Ovary (tissue), 9 donors: ENCODE data around the gene CASP5. TPM values are rescaled to one million over a fixed set of nuclear protein-coding genes. Genes with fewer than 3 reads are reported as not detected.
"Not testable (repeated sequence)": the region's sequence is repeated elsewhere in the genome, so short reads cannot be mapped to it uniquely, and the experiment has no call there.

Experiments used
- DNase-seq, 5 donors: peaks; one replicate each; pipeline ENCODE4 v3.0.0-alpha.2; 2019 to 2020
- H3K27ac ChIP-seq, 2 donors: fragments of 200-600 bp; one replicate each; pipeline versions ENCODE4 v1.5.1 to v1.8.0; 2019 to 2022
- H3K27me3 ChIP-seq: fragments of 200-600 bp; one replicate; pipeline ENCODE4 v1.8.0; 2022
- H3K36me3 ChIP-seq: fragments of 200-600 bp; sonication (generic); one replicate; pipeline ENCODE4 v1.5.1; 2019
- H3K4me1 ChIP-seq: one replicate; pipeline ENCODE4 v1.8.1; 2013; ENCODE audit warnings: mild to moderate bottlenecking, moderate library complexity; ENCODE audit not compliant: insufficient read depth
- H3K4me3 ChIP-seq: fragments of 200-600 bp; sonication (generic); one replicate; pipeline ENCODE4 v1.5.1; 2017
- H3K9me3 ChIP-seq, 2 donors: fragments of 200-600 bp in 1 of 2; sonication (generic) in 1 of 2; one replicate each; pipeline versions ENCODE4 v1.5.1 to v1.8.1; 2013 to 2019; ENCODE audit warnings: mild to moderate bottlenecking in 1 of 2, moderate library complexity in 1 of 2
- CTCF ChIP-seq, 3 donors: fragments of 450-650 bp in 2 of 3; fragments of 200-600 bp in 1 of 3; IDR thresholded peaks; one replicate each; pipeline versions ENCODE4 v1.5.1 to v1.8.0; 2016 to 2022; ENCODE audit warnings: antibody characterized with exemption in 3 of 3, mild to moderate bottlenecking in 1 of 3
- EP300 ChIP-seq: sonication (generic); formaldehyde crosslinking; IDR thresholded peaks from one replicate; pipeline ENCODE4 v1.6.1; 2017; ENCODE audit warnings: antibody characterized with exemption
- POLR2A ChIP-seq: fragments of 450-650 bp; IDR thresholded peaks from one replicate; pipeline ENCODE4 v1.6.1; 2017; ENCODE audit warnings: antibody characterized with exemption, mild to moderate bottlenecking, moderate library complexity
- WGBS, 3 donors: extraction: QIAGEN DNeasy Blood & Tissue Kit in 1 of 3; methylation state at CpG; one replicate each; pipeline versions ENCODE4 v1.1.5 to v1.1.7; 2013 to 2017; 5-methylcytosine and 5-hydroxymethylcytosine counted together
- intact Hi-C, 4 donors: fragments of 100-400 bp; cut with DNase I; formaldehyde crosslinking; loops; one replicate each; pipeline versions ENCODE4 v1.11.0 to v1.15.1; 2022 to 2023
- polyA plus RNA-seq, 2 donors: library from polyadenylated mRNA; stranded (reverse); fragments of 200-250 nt in 1 of 2; fragments of 350-450 nt in 1 of 2; fragmentation: Illumina TruSeq in 1 of 2; extraction: RNeasy Lipid Tissue Mini Kit (QIAGEN cat#74804) in 1 of 2; gene quantifications; one replicate each; pipeline ENCODE4 v1.2.3, GENCODE V29; 2013 to 2014
- total RNA-seq, 7 donors: library from RNA; depleted of rRNA in 2 of 7; stranded (reverse); fragments of >200 nt in 2 of 7; fragmentation: NEBNext Ultra II Directional in 3 of 7; extraction: Animal tissue kit (Norgen Biotek cat#: 25700) in 3 of 7; gene quantifications; one replicate each; pipeline versions ENCODE4 v1.1.0 to v1.2.4, GENCODE V29; 2016 to 2023
- donor health status: DM: no; HTN: no; CAD: no; lungs with moderate emphysema.
- donor health status: DM: no; HTN: no; CAD: no.
- donor health status: Bipolar disorder and iron deficiency.
- donor health status: DM: yes; HTN: yes; CAD: no.
- donor health status: DM: no; HTN: no; CAD: no.
- donor health status: DM: yes; HTN: yes; CAD: no.

Gene CASP5
- total and polyA plus RNA-seq, 9 donors, result 0.32 to 0.40 TPM; not detected in 7

GRCh38 chr11:105042178-105042577 is 19.2 kb upstream of the CASP5 start:
- peaks cover 6% of the 10 kb centered on the region for H3K4me1 ChIP-seq
- no peak for TF ChIP-seq CTCF (IDR thresholded peaks at IDR 0.05)
- TF ChIP-seq EP300, result no peak
- no peak for TF ChIP-seq POLR2A

GRCh38 chr11:105040703-105041102 is 17.7 kb upstream of the CASP5 start:
- Histone ChIP-seq H3K4me1 (peaks cover 3% of the 10 kb centered on the region), H3K27ac (no peak overlapping the region), H3K4me3 (no peak overlapping the region), H3K36me3 (no peaks in the 10 kb centered on the region), H3K9me3 (no peaks in the 10 kb centered on the region), H3K27me3 (no peaks in the 10 kb centered on the region)
- no peak for DNase-seq
- TF ChIP-seq POLR2A (no peak), EP300 (no peak), CTCF (IDR thresholded peaks at IDR 0.05) (no peak)
- WGBS, 3 donors, result 87 to 93% (median 89%) methylated on average over 2 of the region's 2 CpGs
- intact Hi-C loops, result no loop called here

More at GRCh38 chr11:105042178-105042577, 19.2 kb upstream of the CASP5 start:
- Histone ChIP-seq H3K27me3 (no peaks in the 10 kb centered on the region), H3K36me3 (no peaks in the 10 kb centered on the region), H3K9me3 (no peaks in the 10 kb centered on the region), H3K27ac (no peak overlapping the region), H3K4me3 (no peak overlapping the region)
- WGBS, 3 donors, result 75 to 80% (median 76%) methylated on average over 3 of the region's 3 CpGs
- DNase-seq, result no peak
- intact Hi-C loops, result no loop called here

GRCh38 chr11:105034813-105035620 is 12.0 kb upstream of the CASP5 start, which contains the start of gene CASP1:
CASP1 (minus strand) TSS chr11:105035144; CDS start chr11:105035113, 31 bp downstream.
- Histone ChIP-seq H3K4me1 (peaks cover 3% of the 10 kb centered on the region), H3K4me3 (peak within 1 kb of the TSS; percentile 30), H3K36me3 (no peaks in the 10 kb centered on the region), H3K27ac (peak within 1 kb of the TSS in 1 of 2 donors; percentile 58), H3K27me3 (no peaks in the 10 kb centered on the region), H3K9me3 (no peaks in the 10 kb centered on the region)
- intact Hi-C loops, result no loop called here
- peak in 3 of 5 donors; percentile 34 to 62 (median 39) for DNase-seq
- TF ChIP-seq POLR2A (no peak), EP300 (no peak), CTCF (IDR thresholded peaks at IDR 0.05) (no peak)
- WGBS, 3 donors, result 11 to 15% (median 12%) methylated on average over 3 of the region's 3 CpGs

GRCh38 chr11:105034388-105034787 is 11.4 kb upstream of the CASP5 start:
- DNase-seq, H3K9me3 ChIP-seq, H3K36me3 ChIP-seq, H3K27me3 ChIP-seq, intact Hi-C loops, H3K4me1 ChIP-seq: not testable (repeated sequence)
- H3K27ac ChIP-seq, result peak overlapping the region in 1 of 2 donors; percentile 58
- WGBS, 3 donors, result 75 to 82% (median 81%) methylated on average over 2 of the region's 2 CpGs
- peak overlapping the region; percentile 30 for H3K4me3 ChIP-seq

GRCh38 chr11:105033781-105034180 is 10.8 kb upstream of the CASP5 start:
- intact Hi-C loops, result no loop called here
- Histone ChIP-seq H3K9me3 (no peaks in the 10 kb centered on the region), H3K4me3 (no peak overlapping the region), H3K27ac (no peak overlapping the region), H3K36me3 (no peaks in the 10 kb centered on the region), H3K27me3 (no peaks in the 10 kb centered on the region), H3K4me1 (peaks cover 3% of the 10 kb centered on the region)
- no peak for DNase-seq
- no peak for TF ChIP-seq EP300
- TF ChIP-seq POLR2A, result no peak
- no peak for TF ChIP-seq CTCF (IDR thresholded peaks at IDR 0.05)
- WGBS, 3 donors, result 90 to 100% (median 95%) methylated on average over 1 of the region's 1 CpG
